GM18511 (cell line): ENCODE results near the gene MAP1LC3B2.
"Not testable (repeated sequence)": the region's sequence is repeated elsewhere in the genome, so short reads cannot be mapped to it uniquely, and the experiment has no call there.

Experiments used
- ATAC-seq: cut with Tn5 transposase; IDR thresholded peaks from one replicate; pipeline ENCODE4 v1.9.1; 2021; ENCODE audit warnings: mild to moderate bottlenecking, moderate library complexity; ENCODE audit not compliant: unreplicated experiment

The MAP1LC3B2 gene

DNA sequence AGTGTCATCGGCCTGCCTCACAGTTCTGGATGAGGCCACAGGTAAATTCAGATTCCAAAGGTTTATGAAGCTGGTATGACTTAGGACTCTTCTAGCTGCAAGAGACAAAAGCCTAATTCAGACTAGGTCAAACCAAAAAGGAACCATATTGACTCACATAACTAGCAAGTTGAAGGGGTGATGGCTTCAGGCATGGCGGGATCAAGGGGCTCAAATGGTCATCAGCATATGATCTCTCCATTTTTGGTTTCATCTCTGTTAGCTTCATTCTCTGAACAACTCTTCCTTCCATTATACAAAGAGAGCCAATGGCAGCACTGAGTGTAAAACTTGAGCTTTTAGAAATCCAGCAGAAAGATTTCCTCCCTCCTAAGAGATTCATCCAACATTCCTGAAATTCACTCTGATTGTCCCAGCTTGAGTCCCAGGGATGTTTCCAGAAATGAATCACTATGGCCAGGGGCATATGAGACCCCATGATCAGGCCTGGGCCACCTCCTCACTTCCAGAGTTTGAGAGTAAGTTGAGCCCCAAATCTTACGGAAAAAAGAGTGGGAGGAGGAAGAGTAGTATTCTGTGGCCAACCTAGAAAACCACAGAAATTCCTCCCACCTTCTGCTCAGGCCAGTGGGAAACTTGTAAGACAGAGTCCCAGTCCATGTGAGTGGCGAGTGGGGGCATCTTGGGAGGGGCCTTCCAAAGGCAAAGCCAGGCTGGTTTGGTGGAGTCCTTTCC is 2.0 kb upstream of the MAP1LC3B2 start:
- no peak for ATAC-seq

DNA sequence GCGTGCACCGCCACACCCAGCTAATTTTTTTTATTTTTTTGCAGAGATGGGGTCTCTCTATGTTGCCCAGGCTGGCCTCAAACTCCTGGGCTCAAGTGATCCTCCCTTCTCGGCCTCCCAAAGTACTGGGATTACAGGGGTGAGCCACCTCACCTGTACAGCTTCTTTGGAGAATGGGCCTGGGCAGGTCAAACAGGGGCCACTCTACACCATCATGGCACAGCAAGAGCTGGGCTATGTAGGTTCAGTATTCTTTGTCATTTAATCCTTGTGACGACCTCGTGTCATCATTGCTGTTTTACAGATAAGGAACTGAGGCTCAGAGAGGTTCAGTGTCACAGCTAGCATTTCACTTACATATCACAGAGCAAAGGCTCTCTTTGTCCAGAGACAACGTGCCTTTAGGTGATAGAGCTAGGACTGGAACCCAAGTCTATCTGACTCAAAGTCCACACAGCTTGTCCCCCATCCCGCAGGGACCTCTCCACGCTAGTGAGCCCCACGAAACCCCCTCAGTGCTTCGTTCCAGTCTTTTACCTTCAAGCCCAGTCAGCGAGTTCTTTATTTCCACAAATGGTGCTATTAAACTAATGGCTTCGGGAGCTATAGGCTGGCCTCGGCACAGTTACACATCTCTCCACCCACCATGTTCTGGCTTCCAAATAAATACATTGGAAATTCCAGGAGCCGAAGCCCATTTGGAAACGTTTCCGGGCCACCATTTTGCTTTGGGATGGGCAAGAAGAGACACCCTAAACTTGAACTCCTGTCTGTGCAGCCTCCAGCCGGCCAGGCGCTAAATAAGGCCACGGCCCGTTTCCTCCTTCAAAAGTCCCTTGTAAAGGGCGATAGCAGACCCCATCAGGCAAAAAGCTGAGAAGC is 660 bp upstream of the MAP1LC3B2 start:
- ATAC-seq, result no peak

DNA sequence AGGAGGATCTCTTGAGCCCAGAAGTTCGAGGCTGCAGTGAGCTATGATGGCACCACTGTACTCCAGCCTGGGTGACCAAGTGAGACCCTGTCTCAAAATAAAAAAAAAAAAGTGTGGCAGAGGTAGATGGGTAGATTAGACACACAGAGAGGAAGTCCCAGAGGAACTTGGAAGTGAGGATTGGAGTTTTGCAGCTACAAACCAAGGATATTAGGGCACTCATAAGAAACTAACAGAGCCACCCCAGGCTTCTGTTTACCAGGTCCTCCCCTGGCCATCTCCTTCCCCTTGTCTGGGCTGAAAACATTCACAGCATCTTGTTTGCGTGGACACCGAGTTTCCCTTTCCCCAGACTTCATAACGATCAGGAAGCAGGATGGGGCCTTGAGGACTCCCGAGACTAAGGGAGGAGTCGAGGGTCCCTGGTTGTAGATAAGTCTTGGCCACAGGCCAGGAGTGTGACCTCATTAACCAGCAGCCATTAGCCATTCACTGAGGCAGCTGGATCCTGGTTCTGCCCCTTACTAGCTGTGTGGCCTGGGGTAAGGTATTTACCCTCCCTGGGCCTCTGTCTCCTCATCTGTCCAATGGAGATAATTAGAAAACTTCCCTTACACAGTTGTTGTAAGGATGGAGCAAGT is 2.1 kb downstream of the MAP1LC3B2 start:
- no peak for ATAC-seq

DNA sequence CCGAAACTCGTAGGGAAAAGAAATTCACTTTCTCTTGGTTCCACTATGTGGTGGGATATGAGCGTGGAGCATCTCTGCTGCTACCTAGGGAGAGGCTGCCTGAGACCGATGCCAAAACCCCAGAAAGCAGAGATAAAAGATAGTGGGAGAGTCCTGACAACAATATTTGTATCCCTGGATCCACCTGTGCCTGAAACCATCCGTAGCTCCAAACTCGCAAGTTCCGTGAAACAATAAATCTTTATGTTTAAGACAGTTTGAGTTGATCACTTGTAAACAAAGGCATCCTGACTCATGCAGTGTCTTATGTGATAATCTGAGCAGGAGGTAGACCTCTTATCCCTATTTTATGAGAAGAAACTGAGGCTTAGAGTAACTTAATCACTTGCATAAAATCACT is 2.9 kb downstream of the MAP1LC3B2 start:
- ATAC-seq, result no peak

DNA sequence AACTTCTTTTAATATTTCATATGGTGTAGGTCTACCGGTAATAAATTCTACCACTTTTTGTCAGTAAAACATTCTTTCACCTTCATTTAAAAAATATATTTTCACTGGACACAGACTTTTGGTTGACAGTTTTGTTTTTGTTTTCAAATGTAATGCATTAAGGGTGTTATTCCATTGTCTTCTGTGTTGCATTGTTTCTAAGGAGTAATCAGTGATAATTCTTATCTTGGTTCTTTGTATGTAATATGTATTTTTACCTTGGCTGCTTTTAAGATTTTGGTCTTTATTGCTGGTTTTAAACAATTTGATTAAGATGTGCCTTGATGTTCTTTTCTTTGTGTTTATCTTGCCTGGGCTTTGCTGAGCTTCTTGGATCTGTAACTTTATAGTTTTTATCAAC is 4.1 kb downstream of the MAP1LC3B2 start:
- ATAC-seq, result no peak

DNA sequence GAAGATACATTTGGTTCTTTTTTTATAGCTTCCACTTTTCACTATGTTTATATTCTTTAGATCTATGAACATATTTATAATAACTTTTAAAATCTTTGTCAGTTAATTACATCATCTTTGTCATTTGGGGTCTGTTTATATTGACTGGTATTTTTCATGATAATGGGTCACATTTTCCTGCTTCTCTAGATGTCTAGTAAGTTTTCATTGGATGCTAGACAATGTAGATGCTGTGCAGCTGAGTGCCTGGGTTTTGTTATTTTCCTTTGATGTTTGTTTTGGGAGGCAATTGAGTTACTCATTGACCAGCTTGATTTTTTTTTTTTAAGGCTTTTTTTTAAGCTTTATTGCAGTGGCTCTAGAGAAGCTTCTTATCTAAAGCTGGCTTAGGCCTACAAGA is 4.9 kb downstream of the MAP1LC3B2 start:
- no peak for ATAC-seq

DNA sequence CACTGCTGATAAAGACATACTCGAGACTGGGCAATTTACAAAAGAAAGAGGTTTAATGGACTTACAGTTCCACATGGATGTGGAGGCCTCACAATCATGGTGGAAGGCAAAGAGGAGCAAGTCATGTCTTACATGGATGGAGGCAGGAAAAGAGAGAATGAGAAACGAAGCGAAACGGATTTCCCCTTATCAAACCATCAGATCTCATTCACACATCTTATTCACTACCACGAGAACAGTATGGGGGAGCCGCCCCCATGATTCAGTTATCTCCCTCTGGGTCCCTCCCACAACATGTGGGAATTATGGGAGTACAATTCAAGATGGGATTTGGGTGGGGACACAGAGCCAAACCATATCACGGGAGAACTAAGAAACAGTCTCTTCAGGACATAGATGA is 6.0 kb downstream of the MAP1LC3B2 start:
- ATAC-seq, result not testable (repeated sequence)

DNA sequence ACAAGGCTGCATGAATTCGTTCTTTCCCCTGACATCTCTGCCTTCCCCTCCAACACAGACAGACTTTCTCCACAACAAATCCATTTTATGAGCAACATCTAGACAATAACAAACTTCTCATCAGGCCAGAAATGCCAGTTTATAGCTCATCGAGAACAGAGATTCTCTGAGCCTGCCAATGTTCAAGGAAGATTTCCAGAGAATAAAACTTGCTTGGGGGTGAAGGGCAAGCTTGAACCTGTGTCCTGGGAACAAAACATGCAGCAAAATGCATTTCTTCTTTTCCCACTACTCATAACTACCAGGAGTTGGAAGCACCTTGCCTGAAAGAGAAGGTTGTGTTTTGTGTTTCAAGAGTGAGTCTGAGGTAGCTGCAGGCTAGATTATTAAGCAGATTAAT is 6.8 kb downstream of the MAP1LC3B2 start:
- ATAC-seq, result no peak

DNA sequence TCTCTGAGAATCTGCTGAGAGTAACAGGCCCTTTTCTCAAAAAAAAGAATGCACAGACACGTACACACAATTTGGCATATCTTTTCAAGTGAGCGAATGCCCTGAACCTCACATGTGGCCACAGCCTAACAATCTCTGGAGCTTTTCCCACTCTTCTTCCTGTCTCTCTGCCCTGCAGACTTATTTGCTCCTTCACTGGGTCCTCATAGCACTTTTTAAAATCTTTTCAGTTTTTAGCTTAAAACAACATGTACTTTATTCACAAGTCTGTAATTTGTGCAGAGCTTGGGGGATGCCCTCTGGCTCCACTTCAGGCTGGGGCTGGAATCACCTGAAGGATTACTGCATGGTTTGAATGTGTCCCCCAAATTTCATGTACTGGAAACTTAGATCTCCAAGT is 9.0 kb downstream of the MAP1LC3B2 start:
- no peak for ATAC-seq

DNA sequence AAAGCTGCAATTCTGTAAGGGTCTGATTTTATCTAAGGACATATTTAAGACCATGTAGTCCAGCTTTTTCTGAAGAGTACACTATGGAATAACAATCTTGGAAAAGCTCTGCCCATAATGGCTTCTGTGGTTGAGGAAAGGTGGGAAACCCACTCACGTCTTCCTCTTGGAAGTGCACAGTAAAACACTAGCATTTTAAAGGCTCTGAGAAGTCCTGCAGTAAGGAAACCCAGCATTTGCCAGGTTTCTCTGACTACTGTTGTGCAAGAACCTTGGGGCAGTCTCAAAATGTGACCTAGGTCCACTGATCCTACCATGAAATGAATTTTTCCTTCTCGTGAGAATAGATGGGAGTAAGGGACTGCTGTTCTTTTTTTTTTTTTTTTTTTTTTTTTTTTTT is 11.9 kb downstream of the MAP1LC3B2 start:
- ATAC-seq, result no peak

DNA sequence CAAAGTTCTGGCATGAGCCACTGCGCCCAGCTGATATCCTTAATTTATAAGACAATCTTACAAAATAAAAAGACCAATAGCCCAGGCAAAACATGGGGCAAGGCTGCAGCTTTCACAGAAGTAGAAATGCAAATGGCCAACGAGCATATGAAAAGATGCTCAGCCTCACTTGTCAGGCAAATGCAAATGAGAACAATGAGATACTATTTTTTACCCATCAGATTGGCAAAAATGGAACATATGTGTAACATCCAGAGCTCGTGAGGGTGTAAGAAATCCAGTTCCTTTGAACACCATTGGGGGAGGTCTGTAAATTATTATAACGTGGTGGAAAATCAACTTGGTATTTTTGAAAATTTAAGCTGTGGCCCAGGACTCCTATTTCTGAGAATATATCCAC is 14.6 kb downstream of the MAP1LC3B2 start:
- no peak for ATAC-seq

DNA sequence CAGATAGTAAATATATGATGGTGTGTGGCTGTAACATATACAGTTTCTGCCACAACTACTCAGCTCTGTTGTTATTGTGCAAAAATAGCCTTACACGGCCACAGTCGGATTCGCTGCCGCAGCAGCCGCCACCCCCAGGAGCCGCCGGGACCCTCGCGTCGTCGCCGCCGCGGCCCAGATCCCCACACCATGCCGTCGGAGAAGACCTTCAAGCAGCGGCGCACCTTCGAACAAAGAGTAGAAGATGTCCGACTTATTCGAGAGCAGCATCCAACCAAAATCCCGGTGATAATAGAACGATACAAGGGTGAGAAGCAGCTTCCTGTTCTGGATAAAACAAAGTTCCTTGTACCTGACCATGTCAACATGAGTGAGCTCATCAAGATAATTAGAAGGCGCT is 16.6 kb downstream of the MAP1LC3B2 start:
- not testable (repeated sequence) for ATAC-seq

DNA sequence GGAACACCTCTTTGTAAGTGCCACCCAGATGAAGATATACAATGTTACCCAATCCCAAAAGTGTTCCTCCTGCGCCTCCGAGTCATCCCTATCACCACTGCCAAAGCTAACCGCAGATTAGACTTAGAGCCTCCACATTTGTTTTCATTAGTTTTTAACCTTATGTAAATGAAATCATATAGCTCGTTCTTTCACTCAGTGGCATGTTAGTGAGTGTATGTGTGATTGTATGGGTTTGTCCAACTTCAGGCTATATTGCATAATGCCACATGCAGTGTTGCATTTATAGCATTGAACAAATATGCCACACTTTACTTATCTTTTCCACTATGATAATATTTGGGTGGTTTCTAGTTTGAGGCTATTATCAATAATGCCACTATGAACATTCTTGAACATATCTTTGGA is 18.0 kb downstream of the MAP1LC3B2 start:
- no peak for ATAC-seq

DNA sequence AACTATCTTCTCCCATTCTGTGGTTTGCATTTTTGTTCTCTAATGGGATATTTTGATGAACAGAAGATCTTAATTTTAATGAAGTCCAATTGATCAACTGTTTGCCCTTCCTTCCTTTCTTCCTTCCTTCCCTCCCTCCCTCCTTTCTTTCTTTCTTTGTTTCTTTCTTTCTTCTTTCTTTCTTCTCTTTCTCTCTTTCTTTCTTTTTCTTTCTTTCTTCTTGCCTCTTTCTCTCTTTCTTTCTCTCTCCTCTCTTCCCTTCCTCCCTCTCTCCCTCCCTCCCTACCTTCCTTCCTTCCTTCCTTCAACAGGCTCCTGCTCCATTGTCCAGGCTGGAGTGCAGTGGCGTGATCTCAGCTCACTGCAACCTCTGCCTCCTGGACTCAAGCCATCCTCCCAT is 18.9 kb downstream of the MAP1LC3B2 start:
- no peak for ATAC-seq

DNA sequence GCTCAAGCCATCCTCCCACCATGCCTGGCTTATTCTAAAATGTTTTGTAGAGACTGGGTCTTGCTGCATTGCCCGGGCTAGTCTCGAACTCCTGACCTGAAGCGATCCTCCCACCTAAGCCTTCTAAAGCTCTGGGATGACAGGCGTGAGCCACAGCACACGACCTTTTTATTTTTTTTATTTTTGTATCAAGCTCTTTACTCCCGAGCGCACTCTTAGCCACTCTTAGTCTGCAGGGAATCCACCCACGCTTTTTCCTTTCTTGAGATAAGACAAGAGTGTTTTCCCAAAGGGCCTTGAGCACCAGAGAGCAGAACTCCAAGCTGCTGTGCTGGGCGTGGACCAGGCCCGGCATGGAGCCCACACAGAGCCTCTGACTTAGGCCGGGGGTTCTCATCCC is 23.4 kb downstream of the MAP1LC3B2 start:
- no peak for ATAC-seq

DNA sequence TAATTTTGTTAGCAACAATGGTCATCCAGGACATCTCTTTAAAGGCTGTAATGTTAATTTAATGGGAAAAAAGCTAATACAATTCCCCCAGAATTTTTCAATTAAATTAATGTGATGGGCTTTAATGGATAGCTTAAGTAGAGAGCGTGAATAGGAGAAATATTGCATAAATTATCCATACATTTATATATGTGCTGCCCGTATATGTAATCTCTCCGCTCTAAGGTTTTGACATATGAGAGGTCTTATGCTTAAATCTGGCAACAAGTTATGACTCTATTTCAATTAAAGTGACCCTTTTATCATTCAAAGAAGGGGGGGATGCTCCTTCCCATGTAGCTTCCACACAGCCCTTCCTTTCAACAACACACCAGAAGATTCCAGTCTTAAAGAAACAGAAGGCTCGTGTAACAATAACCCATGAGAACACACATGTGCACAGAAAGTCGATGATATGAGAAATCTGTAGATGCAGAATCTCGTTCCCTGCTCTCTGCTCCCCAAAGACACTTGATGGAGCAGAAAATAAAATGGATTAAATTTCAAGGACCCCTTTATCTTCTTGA is 24.0 kb downstream of the MAP1LC3B2 start:
- no peak for ATAC-seq

DNA sequence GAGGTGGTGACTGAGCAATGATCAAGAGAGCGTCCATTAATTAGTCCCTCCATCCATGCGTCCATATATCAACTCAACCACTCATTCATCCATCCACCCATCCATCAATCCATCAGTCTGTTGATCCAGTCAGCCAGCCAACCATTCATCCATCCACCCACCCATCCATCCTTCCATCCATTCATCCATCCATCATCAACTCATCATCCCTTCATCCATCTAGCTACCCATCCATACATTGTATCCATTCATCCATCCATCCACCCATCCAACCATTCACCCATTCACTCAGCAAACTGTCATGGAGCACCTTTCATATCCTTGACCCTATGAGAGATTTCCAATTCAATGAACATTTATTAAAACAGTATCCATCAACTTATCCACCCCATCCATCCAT is 28.1 kb downstream of the MAP1LC3B2 start:
- no peak for ATAC-seq

DNA sequence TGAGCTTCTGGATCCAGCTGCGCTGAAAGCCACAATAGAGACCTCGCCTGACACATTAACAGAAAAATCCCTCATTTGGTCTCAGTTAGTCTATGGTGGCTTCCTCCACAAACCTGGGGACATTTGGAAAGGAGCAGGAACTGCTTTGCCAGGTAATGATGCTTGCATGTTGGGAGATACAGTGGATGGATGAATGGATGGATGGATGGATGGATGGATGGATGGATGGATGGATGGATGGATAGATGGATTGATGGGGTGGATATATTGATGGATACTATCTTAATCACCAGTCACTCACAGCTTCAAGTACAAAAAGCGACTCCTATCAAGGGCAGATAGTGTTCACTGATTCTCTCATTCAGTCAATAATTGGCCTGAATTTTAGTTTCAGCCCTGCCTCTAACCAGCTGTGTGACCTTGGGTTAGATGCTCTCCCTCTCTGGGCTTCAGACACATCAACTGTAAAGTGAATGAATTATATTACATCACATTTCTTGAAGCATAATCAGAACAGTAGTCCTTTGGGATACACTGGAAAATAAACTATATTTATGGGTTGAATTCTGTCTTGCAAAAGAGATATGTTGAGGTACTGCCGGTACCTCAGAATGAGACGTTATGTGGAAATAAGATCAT is 29.3 kb downstream of the MAP1LC3B2 start:
- ATAC-seq, result no peak

DNA sequence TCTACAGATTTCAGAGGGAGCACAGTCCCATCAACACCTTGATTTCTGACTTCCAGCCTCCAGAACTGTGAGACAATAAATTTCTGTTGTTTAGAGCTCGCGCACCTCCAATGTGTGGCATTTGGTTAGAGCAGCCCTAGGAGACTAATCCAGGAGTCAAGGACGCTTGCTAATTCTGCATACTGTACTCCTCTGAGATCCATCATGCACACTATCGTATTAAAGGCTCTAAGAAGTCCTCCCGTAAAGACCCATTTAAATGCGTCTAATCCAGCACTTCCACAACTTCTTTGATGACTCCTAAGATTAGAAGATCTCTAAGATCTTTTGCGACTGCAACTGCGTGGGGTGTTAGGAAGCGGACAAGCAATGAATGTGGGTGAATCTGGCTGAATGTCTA is 30.4 kb downstream of the MAP1LC3B2 start:
- ATAC-seq, result no peak

DNA sequence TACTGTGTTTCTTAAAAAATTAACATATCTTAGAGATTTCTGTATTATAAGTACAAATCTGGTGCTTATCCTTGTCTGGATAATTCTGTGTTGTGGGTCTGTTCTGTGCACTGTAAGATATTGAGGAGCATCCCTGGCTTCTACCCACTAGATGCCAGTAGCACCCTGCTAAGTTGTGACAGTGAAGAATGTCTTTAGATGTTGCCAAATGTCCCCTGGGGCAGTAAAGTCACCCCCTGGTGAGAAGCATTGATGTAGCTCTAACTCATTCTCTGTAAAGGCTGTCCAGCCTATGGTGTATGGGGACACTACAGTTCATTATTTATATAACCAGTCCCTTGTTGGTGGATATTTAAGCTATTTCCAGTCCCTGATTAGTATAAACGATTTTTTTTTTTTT is 31.4 kb downstream of the MAP1LC3B2 start:
- ATAC-seq, result no peak
